Transverse colon (tissue), 4 donors: ENCODE measurements around the gene AKAP13. TPM values are rescaled to one million over a fixed set of nuclear protein-coding genes. Genes with fewer than 3 reads are reported as not detected.

ENCODE experiments used
- DNase-seq: peaks from one replicate; pipeline ENCODE4 v3.0.0-alpha.2; 2019
- H3K27ac ChIP-seq, 4 donors: fragments of 200-600 bp; sonication (generic); 2 replicates each; pipeline ENCODE4 v1.5.1; 2016 to 2018; ENCODE audit warnings: inconsistent platforms in 4 of 4
- H3K27me3 ChIP-seq: fragments of 200-600 bp; sonication (generic); 2 replicates; pipeline ENCODE4 v1.5.1; 2017; ENCODE audit warnings: inconsistent platforms
- H3K36me3 ChIP-seq, 4 donors: fragments of 200-600 bp; sonication (generic); 2 replicates each; pipeline ENCODE4 v1.5.1; 2017 to 2019; ENCODE audit warnings: inconsistent platforms in 4 of 4
- H3K4me1 ChIP-seq, 4 donors: fragments of 200-600 bp; sonication (generic); 2 replicates each; pipeline ENCODE4 v1.5.1; 2017 to 2020; ENCODE audit warnings: inconsistent platforms in 4 of 4
- H3K4me3 ChIP-seq, 4 donors: fragments of 200-600 bp; sonication (generic); 1 replicate in 1 of 4; 2 replicates in 3 of 4; pipeline versions ENCODE4 v1.5.1 to v1.6.1; 2017 to 2019; ENCODE audit warnings: inconsistent platforms in 4 of 4
- H3K9me3 ChIP-seq, 2 donors: fragments of 200-600 bp; sonication (generic); 2 replicates each; pipeline ENCODE4 v1.5.1; 2017 to 2019; ENCODE audit warnings: inconsistent platforms in 2 of 2
- EP300 ChIP-seq: sonication (generic); formaldehyde crosslinking; IDR thresholded peaks from one replicate; pipeline ENCODE4 v1.6.1; 2017; ENCODE audit warnings: antibody characterized with exemption, low read depth
- POLR2A ChIP-seq: fragments of 450-650 bp; IDR thresholded peaks from one replicate; pipeline ENCODE4 v1.6.1; 2016; ENCODE audit warnings: antibody characterized with exemption, mild to moderate bottlenecking, moderate library complexity
- POLR2AphosphoS5 ChIP-seq, 3 donors: sonication (generic); formaldehyde crosslinking; IDR thresholded peaks; one replicate each; pipeline ENCODE4 v1.6.1; 2016; ENCODE audit warnings: antibody characterized with exemption in 3 of 3
- WGBS, 2 donors: methylation state at CpG; one replicate each; pipeline ENCODE4 v1.1.5; 2018; ENCODE audit warnings: low coverage in 1 of 2; 5-methylcytosine and 5-hydroxymethylcytosine counted together
- in situ Hi-C, 4 donors: fragments of 200-750 bp; cut with MboI; loops; one replicate each; pipeline versions ENCODE4 v1.15.0 to v1.15.1; 2017; ENCODE audit warnings: low sequenced_read_pairs in 3 of 4, low pct_ligation_motif_present in 1 of 4, low pct_unique_long_range_greater_than_20kb in 1 of 4
- intact Hi-C: fragments of 100-400 bp; cut with DNase I; formaldehyde crosslinking; loops from one replicate; pipeline ENCODE4 v1.15.1; 2023; ENCODE audit warnings: low total_unique reads
- total RNA-seq, 4 donors: library from RNA; depleted of rRNA; stranded (reverse); fragments of >200 nt; gene quantifications; one replicate each; pipeline ENCODE4 v1.1.0, GENCODE V29; 2016
- TF ChIP-seq, protein P1 (sequence below), 5 experiments: fragments of 200-600 bp in 3 of 5; fragments of 450-650 bp in 2 of 5; sonication (generic) in 3 of 5; IDR thresholded peaks; 1 replicate in 2 of 5; 2 replicates in 3 of 5; pipeline ENCODE4 v1.5.1; 2016 to 2017; ENCODE audit warnings: antibody characterized with exemption in 5 of 5, inconsistent platforms in 3 of 5, mild to moderate bottlenecking in 2 of 5, moderate library complexity in 1 of 5

The AKAP13 gene
- total RNA-seq, 4 donors from 2014 or later, result 206 to 291 (median 214) TPM

DNA sequence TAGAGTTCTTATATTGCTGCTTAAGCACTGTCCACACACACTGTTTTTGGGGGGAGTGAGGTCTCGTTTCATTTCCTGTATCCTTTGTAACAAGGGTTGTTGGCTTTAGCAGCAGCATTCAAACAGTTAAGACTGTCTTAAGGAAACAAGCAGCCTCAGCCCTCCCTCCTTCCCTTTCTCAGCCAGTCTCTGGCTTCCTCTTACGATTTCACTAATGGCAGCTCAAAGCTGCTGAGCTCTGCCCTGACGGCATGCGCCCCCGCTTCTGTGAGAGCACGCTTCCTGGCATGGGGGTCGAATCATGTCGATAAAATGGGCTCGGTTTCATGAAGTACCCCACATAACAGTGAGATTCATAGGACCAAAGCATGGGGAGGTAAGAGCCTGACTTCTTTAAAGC, 309.3 kb downstream of the AKAP13 start:
- TF ChIP-seq EP300 (no peak), POLR2AphosphoS5 (IDR thresholded peaks at IDR 0.05) (peak; percentile 28 to 68 (median 67)), POLR2A (peak; percentile 68)
- TF ChIP-seq, protein P1, sequence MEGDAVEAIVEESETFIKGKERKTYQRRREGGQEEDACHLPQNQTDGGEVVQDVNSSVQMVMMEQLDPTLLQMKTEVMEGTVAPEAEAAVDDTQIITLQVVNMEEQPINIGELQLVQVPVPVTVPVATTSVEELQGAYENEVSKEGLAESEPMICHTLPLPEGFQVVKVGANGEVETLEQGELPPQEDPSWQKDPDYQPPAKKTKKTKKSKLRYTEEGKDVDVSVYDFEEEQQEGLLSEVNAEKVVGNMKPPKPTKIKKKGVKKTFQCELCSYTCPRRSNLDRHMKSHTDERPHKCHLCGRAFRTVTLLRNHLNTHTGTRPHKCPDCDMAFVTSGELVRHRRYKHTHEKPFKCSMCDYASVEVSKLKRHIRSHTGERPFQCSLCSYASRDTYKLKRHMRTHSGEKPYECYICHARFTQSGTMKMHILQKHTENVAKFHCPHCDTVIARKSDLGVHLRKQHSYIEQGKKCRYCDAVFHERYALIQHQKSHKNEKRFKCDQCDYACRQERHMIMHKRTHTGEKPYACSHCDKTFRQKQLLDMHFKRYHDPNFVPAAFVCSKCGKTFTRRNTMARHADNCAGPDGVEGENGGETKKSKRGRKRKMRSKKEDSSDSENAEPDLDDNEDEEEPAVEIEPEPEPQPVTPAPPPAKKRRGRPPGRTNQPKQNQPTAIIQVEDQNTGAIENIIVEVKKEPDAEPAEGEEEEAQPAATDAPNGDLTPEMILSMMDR (IDR thresholded peaks at IDR 0.05), result no peak
- H3K9me3 ChIP-seq, result no peaks in the 10 kb centered on the region
- peaks cover 0 to 52% (median 20%) of the 10 kb centered on the region in 4 donors for H3K36me3 ChIP-seq
- peaks cover 6 to 31% (median 9%) of the 10 kb centered on the region in 4 donors for H3K4me1 ChIP-seq
- in situ Hi-C loops (loop anchor here in 2 of 4 donors (25.0 kb wide), 1 partner anchor 202 kb away; no protein-coding TSS in a partner anchor), intact Hi-C loops (no loop called here)
- H3K27ac ChIP-seq, result peak overlapping the region; percentile 56 to 79 (median 68)
- peak; percentile 56 for DNase-seq
- no peaks in the 10 kb centered on the region for H3K27me3 ChIP-seq
- 20 to 23% methylated on average over 1 to 9 of the region's 9 CpGs for WGBS, 2 donors
- peak overlapping the region in 3 of 4 donors; percentile 7 to 45 (median 26) for H3K4me3 ChIP-seq

DNA sequence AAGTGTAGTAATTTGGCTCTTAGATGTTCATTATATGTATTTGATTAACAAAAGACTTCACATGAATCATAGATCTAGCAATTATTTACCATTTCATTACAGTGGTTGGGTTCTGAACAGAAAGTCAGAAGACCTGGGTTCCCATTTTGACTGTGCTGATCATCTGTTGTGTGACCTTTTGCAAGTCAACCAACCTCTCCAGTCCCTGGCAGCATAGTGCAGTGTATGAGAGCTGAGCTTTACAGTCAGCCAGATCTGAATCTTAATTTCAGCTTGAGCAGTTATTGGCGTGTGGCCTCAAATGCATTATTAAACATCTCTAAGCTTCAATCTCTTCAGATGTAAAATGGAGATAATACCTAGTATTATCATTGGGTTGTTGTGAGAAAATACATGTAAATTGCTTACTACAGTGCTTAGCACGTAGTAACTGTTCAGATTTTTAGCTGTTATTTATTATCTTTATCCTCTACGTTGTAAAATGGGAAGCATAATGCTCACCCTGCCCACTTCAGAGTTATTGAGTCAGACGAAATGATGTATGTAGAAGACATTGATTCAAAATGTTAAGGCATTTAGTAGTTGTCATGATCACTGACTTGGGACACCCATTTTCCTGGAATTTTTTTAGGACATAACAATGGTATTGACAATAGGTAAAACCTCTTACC, 310.3 kb downstream of the AKAP13 start:
- Histone ChIP-seq H3K9me3 (no peaks in the 10 kb centered on the region), H3K27ac (peak overlapping the region; percentile 56 to 79 (median 68)), H3K4me1 (peaks cover 6 to 31% (median 9%) of the 10 kb centered on the region in 4 donors), H3K36me3 (peaks cover 0 to 45% (median 20%) of the 10 kb centered on the region in 4 donors), H3K27me3 (no peaks in the 10 kb centered on the region), H3K4me3 (peak overlapping the region in 2 of 4 donors; percentile 0 to 45)
- intact Hi-C loops (no loop called here), in situ Hi-C loops (loop anchor here in 2 of 4 donors (25.0 kb wide), 1 partner anchor 203 kb away; no protein-coding TSS in a partner anchor)
- TF ChIP-seq POLR2A, result peak; percentile 8
- TF ChIP-seq EP300, result no peak
- TF ChIP-seq, protein P1 (IDR thresholded peaks at IDR 0.05), result no peak
- TF ChIP-seq POLR2AphosphoS5 (IDR thresholded peaks at IDR 0.05), result peak in 2 of 3 donors; percentile 15 to 47
- WGBS, 2 donors, result 60 to 63% methylated on average over 4 of the region's 4 CpGs
- no peak for DNase-seq

DNA sequence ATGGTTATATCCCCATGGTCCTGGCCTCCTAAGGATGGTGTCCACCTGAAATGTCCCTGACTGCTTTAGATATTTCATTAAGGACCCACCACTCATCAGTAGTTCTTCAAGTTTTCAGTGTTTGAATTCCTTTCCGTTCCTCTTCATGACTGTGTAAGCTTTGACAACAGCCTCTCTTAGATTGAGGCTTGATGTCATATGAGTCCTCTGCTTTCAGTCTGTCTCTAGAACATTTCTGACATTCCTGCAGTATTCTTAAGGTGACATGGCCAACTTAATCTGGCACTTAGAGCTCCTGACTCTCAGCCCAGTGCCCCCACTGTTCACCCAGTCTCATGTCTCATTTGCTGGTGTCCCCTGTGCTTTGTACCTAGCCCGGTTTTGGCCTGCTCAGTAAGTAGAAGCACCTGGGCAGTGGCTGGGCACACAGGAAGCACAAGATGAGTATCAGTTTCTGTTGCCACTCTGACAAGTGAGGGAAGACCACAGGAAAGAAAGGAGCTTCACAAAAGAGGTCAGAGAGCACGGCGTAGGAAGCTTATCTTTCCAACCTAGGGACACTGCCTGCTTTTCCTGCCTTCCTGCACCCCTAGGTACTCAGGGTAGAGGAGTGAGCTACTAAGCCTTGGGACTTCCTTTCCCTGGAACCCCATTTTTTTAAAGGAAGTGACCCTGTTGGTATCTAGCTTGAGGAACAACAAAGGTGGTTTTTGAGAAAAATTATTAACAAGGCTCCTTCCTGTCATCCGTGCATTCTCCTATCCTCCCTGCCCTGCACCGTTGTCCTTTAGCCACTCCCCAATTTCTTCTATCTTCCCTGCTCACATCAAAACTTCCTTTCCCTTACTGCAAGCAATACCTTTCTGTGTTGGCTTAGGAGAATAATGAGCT, 311.2 kb downstream of the AKAP13 start:
- WGBS, 2 donors, result 67 to 77% methylated on average over 3 to 6 of the region's 6 CpGs
- H3K4me1 ChIP-seq, result peaks cover 6 to 31% (median 9%) of the 10 kb centered on the region in 4 donors

More for the DNA sequence above, 311.2 kb downstream of the AKAP13 start:
- Histone ChIP-seq H3K27me3 (no peaks in the 10 kb centered on the region), H3K27ac (peak overlapping the region; percentile 56 to 79 (median 68)), H3K9me3 (no peaks in the 10 kb centered on the region), H3K36me3 (peaks cover 0 to 47% (median 19%) of the 10 kb centered on the region in 4 donors), H3K4me3 (peak overlapping the region in 1 of 4 donors; percentile 45)
- intact Hi-C loops (no loop called here), in situ Hi-C loops (loop anchor here in 2 of 4 donors (25.0 kb wide), 1 partner anchor 204 kb away; no protein-coding TSS in a partner anchor)
- TF ChIP-seq EP300 (no peak), POLR2AphosphoS5 (IDR thresholded peaks at IDR 0.05) (peak in 2 of 3 donors; percentile 37 to 54), POLR2A (no peak)
- TF ChIP-seq, protein P1 (IDR thresholded peaks at IDR 0.05), result no peak
- peak; percentile 63 for DNase-seq
